HG02623 (cell line): ENCODE results near the gene DLAT.
"Not testable (repeated sequence)": the region's sequence is repeated elsewhere in the genome, so short reads cannot be mapped to it uniquely, and the experiment has no call there.

ENCODE experiments used
- ATAC-seq: cut with Tn5 transposase; IDR thresholded peaks from one replicate; pipeline ENCODE4 v1.9.1; 2021; ENCODE audit warnings: moderate library complexity; ENCODE audit not compliant: unreplicated experiment

Gene DLAT

GRCh38 chr11:112048256-112048655, 23.0 kb downstream of the DLAT start:
- not testable (repeated sequence) for ATAC-seq

- no peak for ATAC-seq
Observed at GRCh38 chr11:112049777-112050176, 24.6 kb downstream of the DLAT start.

DNA sequence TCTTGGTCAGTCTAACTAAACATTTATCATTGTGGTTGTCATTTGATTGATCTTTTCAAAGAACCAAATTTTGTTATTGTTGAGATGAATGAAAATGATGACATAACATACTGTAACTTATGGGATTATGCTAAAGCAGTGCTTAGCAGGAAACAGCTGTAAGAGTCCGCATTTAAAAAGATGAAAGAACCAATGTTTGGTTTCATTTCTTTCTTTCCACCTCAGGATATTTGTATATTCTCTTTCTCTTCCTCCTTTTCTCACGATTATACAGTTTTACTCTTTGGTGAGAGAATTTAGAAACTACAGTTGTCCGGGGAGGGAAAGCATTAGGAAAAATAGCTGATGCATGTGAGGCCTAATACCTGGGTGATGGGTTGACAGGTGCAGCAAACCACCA, 25.5 kb downstream of the DLAT start:
- ATAC-seq = peak; percentile 88

- ATAC-seq = no peak
Observed at GRCh38 chr11:112051768-112052167, 26.6 kb downstream of the DLAT start.

- no peak for ATAC-seq
Observed at GRCh38 chr11:112057170-112057569, 32.0 kb downstream of the DLAT start.

DNA sequence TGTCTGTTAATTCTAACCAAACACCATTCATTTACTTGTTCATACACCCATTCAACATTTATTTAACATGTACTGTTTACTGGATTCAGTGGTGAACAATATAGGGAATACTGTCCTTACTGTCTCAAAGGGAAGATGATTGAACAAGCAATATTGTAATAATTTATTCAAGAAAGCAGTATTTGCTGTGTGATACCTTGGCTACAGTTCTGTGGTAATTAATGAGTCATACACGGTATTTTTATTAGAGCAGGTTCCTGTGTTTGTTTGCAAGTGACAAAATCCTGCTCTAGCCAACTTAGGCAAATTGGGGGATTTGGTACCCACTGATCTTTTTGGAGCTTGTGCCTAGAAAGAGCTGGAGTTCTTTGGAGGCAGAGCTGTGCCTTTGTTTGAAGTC, 32.9 kb downstream of the DLAT start:
- ATAC-seq = no peak

- no peak for ATAC-seq
Observed at GRCh38 chr11:112062923-112063322, 37.7 kb downstream of the DLAT start.

GRCh38 chr11:112073941-112074811, 49.0 kb downstream of the DLAT start, which contains the start of the genes NKAPD1 and PIH1D2:
TSS of gene NKAPD1 (plus strand) at chr11:112074299. CDS start at chr11:112075575, 1,276 bp downstream.
TSS of gene PIH1D2 (minus strand) at chr11:112074017. CDS start at chr11:112073174, 843 bp downstream.
- peak; percentile 80 for ATAC-seq

DNA sequence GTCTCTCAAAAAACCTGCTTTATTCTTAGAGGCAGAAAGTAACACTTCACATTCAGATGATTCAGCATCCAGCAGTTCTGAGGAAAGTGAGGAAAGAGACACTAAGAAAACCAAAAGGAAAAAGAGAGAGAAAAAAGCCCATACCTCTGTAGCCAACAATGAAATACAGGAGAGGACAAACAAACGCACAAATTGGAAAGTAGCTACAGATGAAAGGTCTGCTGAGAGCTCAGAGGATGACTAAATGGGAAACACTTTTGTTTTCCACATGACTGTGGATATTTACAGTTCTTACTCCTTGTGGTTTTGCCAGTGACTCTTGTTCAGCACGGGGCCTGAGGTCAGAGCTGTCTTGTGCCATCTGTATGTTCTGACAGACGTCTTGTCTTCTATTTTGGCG, 57.5 kb downstream of the DLAT start:
- no peak for ATAC-seq

- peak; percentile 15 for ATAC-seq
Observed at GRCh38 chr11:112085822-112086421, 60.7 kb downstream of the DLAT start.

DNA sequence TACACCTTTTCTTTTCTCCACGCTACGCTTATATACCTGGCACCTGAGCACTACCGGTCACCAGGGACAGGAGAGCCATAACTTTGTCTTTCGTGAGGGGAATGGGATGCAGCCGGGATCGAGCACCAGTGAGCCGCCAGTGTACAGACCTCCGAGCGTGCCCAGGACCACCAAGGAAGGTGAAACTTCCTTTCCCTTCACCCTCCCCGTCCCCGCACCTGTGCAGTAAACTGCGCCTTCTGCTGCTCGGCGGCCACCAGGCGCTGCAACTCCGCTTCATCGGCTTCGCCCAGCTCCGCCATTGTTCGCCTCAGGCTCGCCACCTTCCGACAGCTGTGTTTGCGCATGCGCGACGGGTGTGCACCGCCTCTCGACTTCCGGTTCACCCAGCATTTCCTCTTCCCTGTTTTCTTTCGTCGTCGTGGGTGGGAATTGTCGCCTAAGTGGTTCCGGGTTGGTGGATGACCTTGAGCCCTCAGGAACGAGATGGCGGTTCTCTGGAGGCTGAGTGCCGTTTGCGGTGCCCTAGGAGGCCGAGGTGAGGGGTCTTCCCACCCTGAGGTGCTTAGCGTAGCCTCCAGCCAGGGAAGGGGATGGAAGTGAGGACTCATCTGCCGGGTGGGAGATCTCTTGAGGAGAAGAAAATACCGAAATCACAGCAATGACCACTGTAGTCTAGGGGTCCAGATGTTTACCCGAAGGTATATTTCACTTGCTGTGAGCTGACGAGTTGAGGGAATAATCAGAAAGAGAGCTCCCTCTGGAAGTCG, 61.4 kb downstream of the DLAT start, which contains the start of the genes SDHD and TIMM8B:
TSS of gene SDHD (plus strand) at position 452 of the 770 bp plus-strand sequence. CDS start at position 487, 35 bp downstream.
TSS of gene TIMM8B (minus strand) at position 335 of the 770 bp plus-strand sequence. CDS start at position 302, 33 bp downstream.
- ATAC-seq = peak; percentile 95

GRCh38 chr11:112087212-112087611, 62.0 kb downstream of the DLAT start:
- no peak for ATAC-seq

- not testable (repeated sequence) for ATAC-seq
Observed at GRCh38 chr11:112095302-112095701, 70.1 kb downstream of the DLAT start.

- no peak for ATAC-seq
Observed at GRCh38 chr11:112096194-112096593, 71.0 kb downstream of the DLAT start.

DNA sequence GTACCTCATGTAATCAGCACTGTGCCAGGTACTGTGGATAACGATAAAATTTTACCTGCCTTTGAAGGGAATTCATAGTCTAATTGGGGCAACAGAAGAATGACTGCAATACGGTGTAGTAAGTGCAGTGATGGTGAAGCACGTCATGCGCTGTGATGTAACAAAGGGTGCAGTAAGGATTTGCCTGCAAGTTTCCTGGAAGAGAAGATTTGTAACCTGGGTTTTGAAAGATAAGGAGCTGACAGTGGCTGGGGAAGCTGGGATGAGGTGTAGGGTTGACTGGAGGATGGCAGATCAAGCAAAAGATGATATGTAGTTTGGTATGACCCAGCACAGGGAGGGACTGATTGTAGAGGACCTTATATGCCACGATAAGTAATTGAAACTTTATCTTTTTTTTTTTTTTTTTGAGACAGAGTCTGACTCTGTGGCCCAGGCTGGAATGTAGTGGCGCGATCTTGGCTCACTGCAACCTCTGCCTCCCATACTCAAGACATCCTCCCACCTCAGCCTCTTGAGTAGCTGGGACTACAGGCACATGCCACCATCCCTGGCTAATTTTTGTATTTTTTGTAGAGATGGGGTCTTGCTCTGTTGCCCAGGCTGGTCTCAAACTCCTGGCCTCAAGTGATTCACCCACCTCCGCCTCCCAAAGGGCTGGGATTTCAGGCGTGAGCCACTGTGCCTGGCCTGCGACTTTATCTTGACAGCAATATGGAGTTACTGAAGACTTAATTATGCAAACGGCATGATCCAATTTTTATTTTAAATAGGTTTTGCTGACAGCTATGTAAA, 72.7 kb downstream of the DLAT start:
- ATAC-seq = no peak

- ATAC-seq = no peak
Observed at GRCh38 chr11:112100462-112100861, 75.3 kb downstream of the DLAT start.

DNA sequence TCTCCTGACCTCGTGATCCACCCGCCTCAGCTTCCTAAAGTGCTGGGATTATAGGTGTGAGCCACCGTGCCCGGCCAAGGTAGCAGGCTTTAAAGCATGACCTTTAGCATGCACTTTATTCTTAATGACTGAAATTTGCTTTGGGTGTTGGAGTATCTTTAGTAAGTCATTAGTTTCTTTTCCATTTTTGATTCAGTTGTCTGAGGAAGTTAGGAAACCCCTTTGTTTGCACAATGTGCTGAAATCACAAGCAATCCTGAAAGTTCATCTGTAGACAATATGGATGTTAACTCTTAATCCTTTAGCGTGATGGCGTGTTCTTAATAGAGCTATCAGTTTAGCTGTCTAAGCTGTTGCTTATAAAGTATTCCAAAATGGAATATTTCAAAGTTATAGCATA, 78.2 kb downstream of the DLAT start:
- no peak for ATAC-seq

GRCh38 chr11:112106070-112106469, 80.9 kb downstream of the DLAT start:
- no peak for ATAC-seq
